HEK293T (cell line): ENCODE data around the gene ATIC.

Experiments
- ARNT ChIP-seq: fragments of 450-650 bp; IDR thresholded peaks from 2 replicates; pipeline ENCODE4 v1.6.1; 2017; ENCODE audit warnings: mild to moderate bottlenecking
- BHLHE40 ChIP-seq: fragments of 450-650 bp; IDR thresholded peaks from 2 replicates; pipeline ENCODE4 v1.6.1; 2016; ENCODE audit warnings: mild to moderate bottlenecking, moderate library complexity, borderline replicate concordance
- CTBP1 ChIP-seq: fragments of 450-650 bp; IDR thresholded peaks from 2 replicates; pipeline ENCODE4 v1.6.1; 2016; ENCODE audit warnings: borderline replicate concordance
- ELF4 ChIP-seq: fragments of 450-650 bp; IDR thresholded peaks from 2 replicates; pipeline ENCODE4 v1.6.1; 2017; ENCODE audit warnings: antibody characterized with exemption
- FOXA1 ChIP-seq: fragments of 450-650 bp; IDR thresholded peaks from 2 replicates; pipeline ENCODE4 v1.6.1; 2016; ENCODE audit warnings: mild to moderate bottlenecking
- FOXM1 ChIP-seq: fragments of 450-650 bp; IDR thresholded peaks from 2 replicates; pipeline ENCODE4 v1.6.1; 2017; ENCODE audit warnings: mild to moderate bottlenecking, borderline replicate concordance
- HDGF ChIP-seq: fragments of 450-650 bp; IDR thresholded peaks from 2 replicates; pipeline ENCODE4 v1.6.1; 2017; ENCODE audit warnings: antibody characterized with exemption, borderline replicate concordance
- L3MBTL2 ChIP-seq: fragments of 450-650 bp; conservative IDR thresholded peaks from 2 replicates; pipeline ENCODE4 v1.6.1; 2016; ENCODE audit warnings: mild to moderate bottlenecking
- NFRKB ChIP-seq: fragments of 450-650 bp; IDR thresholded peaks from 2 replicates; pipeline ENCODE4 v1.6.1; 2016; ENCODE audit warnings: mild to moderate bottlenecking, moderate library complexity
- PKNOX1 ChIP-seq: fragments of 450-650 bp; IDR thresholded peaks from 2 replicates; pipeline ENCODE4 v1.6.1; 2016
- SP1 ChIP-seq: fragments of 450-650 bp; IDR thresholded peaks from 2 replicates; pipeline ENCODE4 v1.6.1; 2017
- SUZ12 ChIP-seq: fragments of 450-650 bp; IDR thresholded peaks from 2 replicates; pipeline ENCODE4 v1.6.1; 2016; ENCODE audit warnings: mild to moderate bottlenecking
- TARDBP ChIP-seq: fragments of 450-650 bp; IDR thresholded peaks from 2 replicates; pipeline ENCODE4 v1.6.1; 2016
- ZNF384 ChIP-seq: fragments of 450-650 bp; IDR thresholded peaks from 2 replicates; pipeline ENCODE4 v1.6.1; 2016

GRCh38 chr2:215280326-215280725, 31.5 kb upstream of the ATIC start:
- TF ChIP-seq HDGF, result no peak
- TF ChIP-seq BHLHE40, result no peak
- TF ChIP-seq ZNF384, result no peak
- TF ChIP-seq FOXM1, result no peak
- TF ChIP-seq SP1, result no peak
- TF ChIP-seq NFRKB, result no peak
- TF ChIP-seq FOXA1, result no peak
- no peak for TF ChIP-seq CTBP1
- TF ChIP-seq ELF4, result no peak
- no peak for TF ChIP-seq ARNT
- TF ChIP-seq TARDBP, result no peak
- no peak for TF ChIP-seq SUZ12
- no peak for TF ChIP-seq PKNOX1
- TF ChIP-seq L3MBTL2, result no peak
